Measurements from ENCODE around the gene TAAR6. TPM values are rescaled to one million over a fixed set of nuclear protein-coding genes. Genes with fewer than 3 reads are reported as not detected.

The TAAR6 gene
- polyA plus RNA-seq, 1 donor from 2014 or later: not detected

GRCh38 chr6:132592855-132593254 is 22.7 kb downstream of the TAAR6 start:
- H3F3A ChIP-seq (ENCODE audit: insufficient read depth, low read length, poor library complexity, severe bottlenecking): no peaks in the 10 kb centered on the region
- H3K9me2 ChIP-seq (ENCODE audit: insufficient read depth, low read length): no peaks in the 10 kb centered on the region
- no peak overlapping the region for H3K4me3 ChIP-seq (ENCODE audit: low read length)
- H3K27ac ChIP-seq (ENCODE audit: low read length): no peak overlapping the region
- TF ChIP-seq CTCF (IDR thresholded peaks at IDR 0.05; ENCODE audit: poor library complexity, severe bottlenecking) (no peak), MXI1 (conservative IDR thresholded peaks at IDR 0.05; ENCODE audit: poor library complexity, severe bottlenecking) (no peak)
- no peak overlapping the region for H3K4me2 ChIP-seq (ENCODE audit: low read length)
- H3K9ac ChIP-seq (ENCODE audit: low read length): no peak overlapping the region
- H3K27me3 ChIP-seq (ENCODE audit: insufficient read depth, low read depth, low read length): no peaks in the 10 kb centered on the region
- H3K9me3 ChIP-seq (ENCODE audit: low read length): no peaks in the 10 kb centered on the region
- no peaks in the 10 kb centered on the region for H3K36me3 ChIP-seq (ENCODE audit: insufficient read depth, low read length)
- no peaks in the 10 kb centered on the region for H4K20me1 ChIP-seq (ENCODE audit: insufficient read depth)
- H3K79me2 ChIP-seq (replicated peaks; ENCODE audit: insufficient read depth, low read length): no peaks in the 10 kb centered on the region
- no peak overlapping the region for H2AFZ ChIP-seq (ENCODE audit: low read depth, low read length)

GRCh38 chr6:132596201-132596600 is 26.1 kb downstream of the TAAR6 start:
- no peaks in the 10 kb centered on the region for H3K79me2 ChIP-seq (replicated peaks; ENCODE audit: insufficient read depth, low read length)
- H3K9me3 ChIP-seq (ENCODE audit: low read length): no peaks in the 10 kb centered on the region
- H2AFZ ChIP-seq (ENCODE audit: low read depth, low read length): no peak overlapping the region
- H3K9ac ChIP-seq (ENCODE audit: low read length): no peak overlapping the region
- no peaks in the 10 kb centered on the region for H3K9me2 ChIP-seq (ENCODE audit: insufficient read depth, low read length)
- H3F3A ChIP-seq (ENCODE audit: insufficient read depth, low read length, poor library complexity, severe bottlenecking): no peaks in the 10 kb centered on the region
- H3K4me2 ChIP-seq (ENCODE audit: low read length): no peak overlapping the region
- no peaks in the 10 kb centered on the region for H3K27me3 ChIP-seq (ENCODE audit: insufficient read depth, low read depth, low read length)
- no peaks in the 10 kb centered on the region for H4K20me1 ChIP-seq (ENCODE audit: insufficient read depth)
- H3K36me3 ChIP-seq (ENCODE audit: insufficient read depth, low read length): no peaks in the 10 kb centered on the region
- no peak overlapping the region for H3K27ac ChIP-seq (ENCODE audit: low read length)
- no peak for TF ChIP-seq RAD21 (conservative IDR thresholded peaks at IDR 0.05)
- TF ChIP-seq REST (IDR thresholded peaks at IDR 0.05; ENCODE audit: borderline replicate concordance): no peak
- TF ChIP-seq CTCF (IDR thresholded peaks at IDR 0.05; ENCODE audit: poor library complexity, severe bottlenecking): no peak
- no peak for TF ChIP-seq EP300 (conservative IDR thresholded peaks at IDR 0.05; ENCODE audit: poor library complexity, severe bottlenecking)
- no peak for TF ChIP-seq SMC3 (conservative IDR thresholded peaks at IDR 0.05; ENCODE audit: poor library complexity)
- TF ChIP-seq MXI1 (conservative IDR thresholded peaks at IDR 0.05; ENCODE audit: poor library complexity, severe bottlenecking): no peak
- TF ChIP-seq POLR2AphosphoS5 (IDR thresholded peaks at IDR 0.05): no peak
- TF ChIP-seq TAF1 (IDR thresholded peaks at IDR 0.05; ENCODE audit: low read depth): no peak
- no peak for TF ChIP-seq EZH2 (IDR thresholded peaks at IDR 0.05; ENCODE audit: borderline replicate concordance, insufficient read depth, low read length, poor library complexity, severe bottlenecking)
- no peak overlapping the region for H3K4me3 ChIP-seq (ENCODE audit: low read length)

All from neural cell (in vitro differentiated cells).